IMR-90 (cell line): ENCODE data around the gene DENND1A. TPM values are rescaled to one million over a fixed set of nuclear protein-coding genes. Genes with fewer than 3 reads are reported as not detected.

Source experiments
- ATAC-seq: fragments of 200-7000 bp; cut with Tn5 transposase; 2 replicates; pipeline ENCODE4 v1.9.1; 2020; ENCODE audit warnings: low read depth, mild to moderate bottlenecking, moderate library complexity
- BruUV-seq: library from RNA; stranded (reverse); fragments of 400-500 nt; replicated peaks from 2 replicates; lab custom pipeline; 2021; lab: Mats Ljungman, UMichigan
- CTCF ChIA-PET: fragments of 300-600 bp; formaldehyde crosslinking; extraction: SDS; loops from one replicate; lab custom pipeline; 2021; ENCODE audit warnings: antibody characterized with exemption; lab: Yijun Ruan, JAX
- POLR2A ChIA-PET: fragments of 300-600 bp; sonication (Branson Sonifier 250); formaldehyde crosslinking; loops from one replicate; lab custom pipeline; 2022; ENCODE audit warnings: antibody characterized with exemption; ENCODE audit not compliant: unreplicated experiment; lab: Charles Lee
- DNase-seq: peaks from one replicate; pipeline ENCODE4 v3.0.0; 2013
- H2AFZ ChIP-seq: replicated peaks from 2 replicates; pipeline ENCODE3; 2013; ENCODE audit warnings: low read length, mild to moderate bottlenecking; ENCODE audit not compliant: poor library complexity
- H2AK5ac ChIP-seq: 2 replicates; pipeline ENCODE4 v1.6.1; 2013; ENCODE audit warnings: low read depth, low read length, inconsistent platforms
- H2AK9ac ChIP-seq: replicated peaks from 2 replicates; pipeline ENCODE3; 2013; ENCODE audit warnings: mild to moderate bottlenecking, low read depth, low read length, moderate library complexity; ENCODE audit not compliant: poor library complexity
- H2BK120ac ChIP-seq: 2 replicates; pipeline ENCODE4 v1.6.1; 2013; ENCODE audit warnings: low read depth, low read length, inconsistent platforms
- H2BK15ac ChIP-seq: 3 replicates; pipeline ENCODE4 v1.6.1; 2013; ENCODE audit warnings: low read depth, low read length, inconsistent platforms
- H2BK20ac ChIP-seq: 2 replicates; pipeline ENCODE4 v1.6.1; 2013; ENCODE audit warnings: low read depth, mild to moderate bottlenecking, inconsistent platforms, low read length, moderate library complexity
- H2BK5ac ChIP-seq: 2 replicates; pipeline ENCODE4 v1.6.1; 2013; ENCODE audit warnings: mild to moderate bottlenecking, low read depth, low read length, inconsistent platforms; ENCODE audit not compliant: poor library complexity, severe bottlenecking
- H3K14ac ChIP-seq: replicated peaks from 2 replicates; pipeline ENCODE4 v1.6.1; 2013; ENCODE audit warnings: low read depth, low read length, inconsistent platforms
- H3K18ac ChIP-seq: 2 replicates; pipeline ENCODE4 v1.6.1; 2013; ENCODE audit warnings: low read depth, low read length, control low read depth
- H3K23ac ChIP-seq: 2 replicates; pipeline ENCODE4 v1.6.1; 2013; ENCODE audit warnings: low read depth, low read length, inconsistent platforms
- H3K27ac ChIP-seq: 2 replicates; pipeline ENCODE4 v1.5.1; 2013; ENCODE audit warnings: mild to moderate bottlenecking, control low read depth, low read length; ENCODE audit not compliant: insufficient read depth
- H3K27me3 ChIP-seq: 2 replicates; pipeline ENCODE4 v1.6.1; 2013; ENCODE audit warnings: low read length; ENCODE audit not compliant: control insufficient read depth, insufficient read depth
- H3K36me3 ChIP-seq: 2 replicates; pipeline ENCODE4 v1.6.1; 2013; ENCODE audit warnings: low read length, mixed read lengths; ENCODE audit not compliant: control insufficient read depth, insufficient read depth
- H3K4ac ChIP-seq: 2 replicates; pipeline ENCODE4 v1.6.1; 2013; ENCODE audit warnings: low read depth, low read length, inconsistent platforms
- H3K4me1 ChIP-seq: 2 replicates; pipeline ENCODE4 v1.6.1; 2013; ENCODE audit warnings: low read length, mixed read lengths; ENCODE audit not compliant: control insufficient read depth, insufficient read depth
- H3K4me2 ChIP-seq: 2 replicates; pipeline ENCODE4 v1.6.1; 2013; ENCODE audit warnings: low read depth, mild to moderate bottlenecking, control low read depth, low read length, moderate library complexity
- H3K4me3 ChIP-seq: 2 replicates; pipeline ENCODE4 v1.5.1; 2013; ENCODE audit warnings: low read depth, mild to moderate bottlenecking, control low read depth, low read length, moderate library complexity; ENCODE audit not compliant: insufficient read depth
- H3K56ac ChIP-seq: 2 replicates; pipeline ENCODE4 v1.6.1; 2013; ENCODE audit warnings: low read length, inconsistent platforms; ENCODE audit not compliant: insufficient read depth; ENCODE audit errors: extremely low read depth
- H3K79me1 ChIP-seq, 2 experiments: 2 replicates each; pipeline ENCODE4 v1.6.1; 2013; ENCODE audit warnings: low read length in 2 of 2, inconsistent platforms in 1 of 2, low read depth in 1 of 2
- H3K9ac ChIP-seq: 2 replicates; pipeline ENCODE4 v1.6.1; 2013; ENCODE audit warnings: low read depth, low read length, control low read depth
- H3K9me1 ChIP-seq: 2 replicates; pipeline ENCODE4 v1.6.1; 2013; ENCODE audit warnings: low read length, inconsistent platforms; ENCODE audit not compliant: insufficient read depth
- H3K9me3 ChIP-seq: 2 replicates; pipeline ENCODE4 v1.6.1; 2013; ENCODE audit warnings: low read length; ENCODE audit not compliant: control insufficient read depth, insufficient read depth
- H4K20me1 ChIP-seq: 2 replicates; pipeline ENCODE4 v1.6.1; 2013; ENCODE audit warnings: low read length, inconsistent platforms; ENCODE audit not compliant: insufficient read depth
- H4K5ac ChIP-seq: 2 replicates; pipeline ENCODE4 v1.6.1; 2013; ENCODE audit warnings: mild to moderate bottlenecking, low read depth, low read length, control low read depth
- H4K8ac ChIP-seq, 2 experiments: 2 replicates each; pipeline ENCODE4 v1.6.1; 2013; ENCODE audit warnings: low read depth in 2 of 2, low read length in 2 of 2, control low read depth in 1 of 2, inconsistent platforms in 1 of 2
- H4K91ac ChIP-seq: 2 replicates; pipeline ENCODE4 v1.6.1; 2013; ENCODE audit warnings: low read depth, low read length, inconsistent platforms; ENCODE audit not compliant: insufficient read depth
- BHLHE40 ChIP-seq: fragments of 150-350 bp; IDR thresholded peaks from 2 replicates; pipeline ENCODE4 v1.6.1; 2016; ENCODE audit warnings: mild to moderate bottlenecking, low read depth, low read length
- CEBPB ChIP-seq: IDR thresholded peaks from 2 replicates; pipeline ENCODE4 v1.6.1; 2012; ENCODE audit warnings: low read depth, low read length, improper control_type of control experiment
- CHD1 ChIP-seq: IDR thresholded peaks from 2 replicates; pipeline ENCODE4 v1.6.1; 2012; ENCODE audit warnings: low read depth, low read length, improper control_type of control experiment
- CTCF ChIP-seq: conservative IDR thresholded peaks from 2 replicates; pipeline ENCODE4 v1.5.1; 2012; ENCODE audit warnings: mild to moderate bottlenecking, low read depth, low read length, improper control_type of control experiment
- FOS ChIP-seq: fragments of 150-350 bp; IDR thresholded peaks from 2 replicates; pipeline ENCODE4 v1.6.1; 2016; ENCODE audit warnings: low read depth, low read length
- MAFK ChIP-seq: IDR thresholded peaks from 2 replicates; pipeline ENCODE4 v1.6.1; 2012; ENCODE audit warnings: low read depth, low read length, improper control_type of control experiment
- MAZ ChIP-seq: IDR thresholded peaks from 2 replicates; pipeline ENCODE4 v1.6.1; 2012; ENCODE audit warnings: low read depth, mild to moderate bottlenecking, low read length, improper control_type of control experiment, moderate library complexity, borderline replicate concordance
- MXI1 ChIP-seq: IDR thresholded peaks from 2 replicates; pipeline ENCODE4 v1.6.1; 2012; ENCODE audit warnings: low read depth, mild to moderate bottlenecking, low read length, moderate library complexity, borderline replicate concordance
- NFE2L2 ChIP-seq: fragments of 150-350 bp; IDR thresholded peaks from 2 replicates; pipeline ENCODE4 v1.6.1; 2016; ENCODE audit warnings: low read depth, mild to moderate bottlenecking, low read length
- POLR2A ChIP-seq: IDR thresholded peaks from 2 replicates; pipeline ENCODE4 v1.6.1; 2012; ENCODE audit warnings: mild to moderate bottlenecking, low read depth, low read length
- RAD21 ChIP-seq: IDR thresholded peaks from 2 replicates; pipeline ENCODE4 v1.6.1; 2012; ENCODE audit warnings: low read length, improper control_type of control experiment
- RCOR1 ChIP-seq: IDR thresholded peaks from 2 replicates; pipeline ENCODE4 v1.6.1; 2012; ENCODE audit warnings: mild to moderate bottlenecking, low read length, improper control_type of control experiment; ENCODE audit not compliant: insufficient replicate concordance
- RFX5 ChIP-seq: IDR thresholded peaks from 2 replicates; pipeline ENCODE4 v1.8.0; 2012; ENCODE audit warnings: low read depth, mild to moderate bottlenecking, low read length, moderate library complexity
- SMC3 ChIP-seq: fragments of 150-350 bp; IDR thresholded peaks from 2 replicates; pipeline ENCODE4 v1.6.1; 2016; ENCODE audit warnings: low read depth, mild to moderate bottlenecking, antibody characterized with exemption, low read length, moderate library complexity
- WGBS, 2 experiments: methylation state at CpG; one replicate each; pipeline versions ENCODE4 v1.1.5 to v1.1.7; 2013; ENCODE audit warnings: missing lambda C conversion rate in 2 of 2; ENCODE audit not compliant: insufficient read length in 1 of 2; ENCODE audit errors: extremely low coverage in 2 of 2; 5-methylcytosine and 5-hydroxymethylcytosine counted together
- dilution Hi-C: fragments of 300-500 bp; cut with HindIII; formaldehyde crosslinking; loops from one replicate; pipeline ENCODE4 v1.14.3; 2018; ENCODE audit warnings: low sequenced_read_pairs; ENCODE audit not compliant: unreplicated experiment
- in situ Hi-C: fragments of 300-500 bp; cut with MboI; formaldehyde crosslinking; loops from 3 replicates; pipeline ENCODE4 v1.14.3; 2019; ENCODE audit warnings: low sequenced_read_pairs, inconsistent platforms, mixed read lengths
- intact Hi-C: fragments of 100-400 bp; cut with micrococcal nuclease; formaldehyde crosslinking; loops from 2 replicates; pipeline ENCODE4 v1.10.0; 2022
- polyA plus RNA-seq, 3 experiments: library from polyadenylated mRNA; depleted of rRNA; stranded (reverse); fragments of >200 nt; gene quantifications; 2 replicates each; pipeline ENCODE4 v1.2.3, GENCODE V29; 2012; ENCODE audit warnings: low replicate concordance in 1 of 3
- total RNA-seq: library from RNA; depleted of rRNA; stranded (reverse); fragments of >200 nt; gene quantifications from 2 replicates; pipeline ENCODE4 v1.2.3, GENCODE V29; 2012
- TF ChIP-seq, protein P1 (sequence below): fragments of 150-350 bp; IDR thresholded peaks from 2 replicates; pipeline ENCODE4 v1.6.1; 2016; ENCODE audit warnings: low read depth, mild to moderate bottlenecking, low read length, moderate library complexity, borderline replicate concordance
- TF ChIP-seq, protein P2 (sequence below): fragments of 150-350 bp; IDR thresholded peaks from 2 replicates; pipeline ENCODE4 v1.6.1; 2017; ENCODE audit warnings: mild to moderate bottlenecking, antibody characterized with exemption, low read length, low read depth

Gene DENND1A
- total and polyA plus RNA-seq, 2 of the 4 experiments (the other 2 are of a cell fraction), result 21.4 to 27.6 TPM

DNA sequence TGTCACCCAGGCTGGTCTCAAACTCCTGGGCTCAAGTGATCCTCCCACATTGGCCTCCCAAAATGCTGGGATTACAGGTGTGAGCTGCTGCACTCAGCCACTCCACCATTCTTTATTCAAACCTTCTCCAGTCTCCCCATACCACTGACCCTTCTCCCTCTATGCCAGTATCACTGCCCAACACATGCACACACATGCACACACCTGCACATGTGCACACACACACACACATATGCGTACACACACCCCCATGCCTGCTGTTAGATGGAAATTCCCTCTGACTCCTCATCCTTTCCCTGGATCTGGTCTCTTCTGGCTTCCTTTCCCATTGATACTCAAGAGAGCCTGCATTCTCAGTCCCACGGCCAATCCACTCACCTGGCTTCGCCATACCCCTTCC, 404.0 kb downstream of the DENND1A start:
- H3K9me1 ChIP-seq, result peaks cover 3% of the 10 kb centered on the region; the same call in 1 of the 2 replicates
- in situ Hi-C loops, result loop anchor here (25.0 kb wide), 1 partner anchor 786 kb away; no protein-coding TSS in a partner anchor

More for the DNA sequence above, 404.0 kb downstream of the DENND1A start:
- Histone ChIP-seq H3K4me3 (no peak overlapping the region), H2BK15ac (no peak overlapping the region), H2BK120ac (no peak overlapping the region), H3K9ac (no peak overlapping the region), H3K23ac (no peak overlapping the region), H3K79me1 (no peaks in the 10 kb centered on the region), H4K91ac (no peak overlapping the region), H3K56ac (no peak overlapping the region), H3K4me1 (0 out of 2 replicates have a peak, but pooled peaks cover 2% of the 10 kb centered on the region), H2AK5ac (no peak overlapping the region), H3K14ac (no peak overlapping the region), H3K9me3 (no peaks in the 10 kb centered on the region), H3K27ac (no peak overlapping the region), H2AFZ (no peak overlapping the region), H3K27me3 (no peaks in the 10 kb centered on the region), H3K4ac (no peak overlapping the region), H2BK20ac (no peak overlapping the region), H2BK5ac (no peak overlapping the region), H3K18ac (no peak overlapping the region), H3K36me3 (no peaks in the 10 kb centered on the region), H2AK9ac (no peak overlapping the region), H4K20me1 (no peaks in the 10 kb centered on the region), H4K5ac (no peak overlapping the region), H4K8ac (no peak overlapping the region), H3K4me2 (no peak overlapping the region)
- no TSS peak for BruUV-seq
- no CpG with 5 or more reads among the region's 3 CpGs for WGBS, 2 experiments
- ChIA-PET POLR2A (no interaction called here), CTCF (interaction anchor here (1.1 kb wide), 1 partner anchor 9 kb away, joined by 3 read pairs; no protein-coding TSS in a partner anchor)
- no peak for ATAC-seq
- no peak for DNase-seq
- intact Hi-C loops, result no loop called here
- TF ChIP-seq FOS (no peak), MXI1 (no peak), MAFK (no peak), MAZ (no peak), RFX5 (no peak), RCOR1 (no peak), NFE2L2 (no peak), CHD1 (no peak), BHLHE40 (no peak), CTCF (no peak), CEBPB (no peak), SMC3 (no peak), RAD21 (no peak), POLR2A (no peak)
- TF ChIP-seq, protein P1, sequence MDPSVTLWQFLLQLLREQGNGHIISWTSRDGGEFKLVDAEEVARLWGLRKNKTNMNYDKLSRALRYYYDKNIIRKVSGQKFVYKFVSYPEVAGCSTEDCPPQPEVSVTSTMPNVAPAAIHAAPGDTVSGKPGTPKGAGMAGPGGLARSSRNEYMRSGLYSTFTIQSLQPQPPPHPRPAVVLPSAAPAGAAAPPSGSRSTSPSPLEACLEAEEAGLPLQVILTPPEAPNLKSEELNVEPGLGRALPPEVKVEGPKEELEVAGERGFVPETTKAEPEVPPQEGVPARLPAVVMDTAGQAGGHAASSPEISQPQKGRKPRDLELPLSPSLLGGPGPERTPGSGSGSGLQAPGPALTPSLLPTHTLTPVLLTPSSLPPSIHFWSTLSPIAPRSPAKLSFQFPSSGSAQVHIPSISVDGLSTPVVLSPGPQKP, result no peak
- TF ChIP-seq, protein P2, sequence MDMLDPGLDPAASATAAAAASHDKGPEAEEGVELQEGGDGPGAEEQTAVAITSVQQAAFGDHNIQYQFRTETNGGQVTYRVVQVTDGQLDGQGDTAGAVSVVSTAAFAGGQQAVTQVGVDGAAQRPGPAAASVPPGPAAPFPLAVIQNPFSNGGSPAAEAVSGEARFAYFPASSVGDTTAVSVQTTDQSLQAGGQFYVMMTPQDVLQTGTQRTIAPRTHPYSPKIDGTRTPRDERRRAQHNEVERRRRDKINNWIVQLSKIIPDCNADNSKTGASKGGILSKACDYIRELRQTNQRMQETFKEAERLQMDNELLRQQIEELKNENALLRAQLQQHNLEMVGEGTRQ, result no peak
- dilution Hi-C loops, result no loop called here
